ENCODE results near the gene PAQR8. TPM values are rescaled to one million over a fixed set of nuclear protein-coding genes. Genes with fewer than 3 reads are reported as not detected.

PAQR8 gene
- total RNA-seq, 1 experiment from 2014 or later = 3.6 TPM

- Histone ChIP-seq H3K36me3 (ENCODE audit: control insufficient read depth, insufficient read depth, low read length) (no peaks in the 10 kb centered on the region), H3K27me3 (ENCODE audit: control insufficient read depth, insufficient read depth, low read length) (no peaks in the 10 kb centered on the region), H3K4me3 (ENCODE audit: low read depth in 2 of 2, low read length in 2 of 2) (no peak overlapping the region), H3K27ac (ENCODE audit: low read length) (no peak overlapping the region), H3K9me3 (ENCODE audit: control insufficient read depth, insufficient read depth, low read depth, low read length) (no peaks in the 10 kb centered on the region), H3K4me1 (ENCODE audit: control insufficient read depth, insufficient read depth, low read length) (peaks cover 6% of the 10 kb centered on the region; the same call in 1 of the 2 replicates)
- ATAC-seq = no peak
- in situ Hi-C loops (cut with HindIII; ENCODE audit: low pct_unique_long_range_greater_than_20kb, low sequenced_read_pairs) = no loop called here
- ChIA-PET CTCF (no interaction called here), POLR2A (no interaction called here)
- BruUV-seq (replicated peaks) = no TSS peak
- intact Hi-C loops (cut with micrococcal nuclease; ENCODE audit: unreplicated experiment) = no loop called here
- no peak for TF ChIP-seq CTCF (IDR thresholded peaks at IDR 0.05)
- no peak for TF ChIP-seq POLR2AphosphoS5 (IDR thresholded peaks at IDR 0.05; ENCODE audit: low read depth, low read length)
- DNase-seq (ENCODE audit: low read depth, low spot score) = no peak
These were observed 24.9 kb upstream of the PAQR8 start for GRCh38 chr6:52336919-52337561.

GRCh38 chr6:52337633-52338290 is 24.2 kb upstream of the PAQR8 start:
- TF ChIP-seq SIN3A (IDR thresholded peaks at IDR 0.05; ENCODE audit: borderline replicate concordance, insufficient read depth, low read depth, low read length) (no peak), REST (IDR thresholded peaks at IDR 0.05; ENCODE audit: insufficient read depth in 1 of 2, low read depth in 2 of 2, low read length in 1 of 2) (no peak), TCF7L2 (IDR thresholded peaks at IDR 0.05; ENCODE audit: low read depth, low read length) (no peak), POLR2AphosphoS5 (IDR thresholded peaks at IDR 0.05; ENCODE audit: low read depth, low read length) (no peak)
- no peak overlapping the region for H3K27ac ChIP-seq (ENCODE audit: low read length)
- intact Hi-C loops (cut with micrococcal nuclease; ENCODE audit: unreplicated experiment) (no loop called here), in situ Hi-C loops (cut with HindIII; ENCODE audit: low pct_unique_long_range_greater_than_20kb, low sequenced_read_pairs) (no loop called here)
- peaks cover 6% of the 10 kb centered on the region; the same call in 1 of the 2 replicates for H3K4me1 ChIP-seq (ENCODE audit: control insufficient read depth, insufficient read depth, low read length)
- no peaks in the 10 kb centered on the region for H3K36me3 ChIP-seq (ENCODE audit: control insufficient read depth, insufficient read depth, low read length)
- ChIA-PET POLR2A (no interaction called here), CTCF (no interaction called here)
- no TSS peak for BruUV-seq (replicated peaks)
- no peak overlapping the region for H3K4me3 ChIP-seq (ENCODE audit: low read depth in 2 of 2, low read length in 2 of 2)
- no peaks in the 10 kb centered on the region for H3K9me3 ChIP-seq (ENCODE audit: control insufficient read depth, insufficient read depth, low read depth, low read length)
- H3K27me3 ChIP-seq (ENCODE audit: control insufficient read depth, insufficient read depth, low read length) = no peaks in the 10 kb centered on the region
- no peak for DNase-seq (ENCODE audit: low read depth, low spot score)
- ATAC-seq = no peak

- no TSS peak for BruUV-seq (replicated peaks)
- intact Hi-C loops (cut with micrococcal nuclease; ENCODE audit: unreplicated experiment) = no loop called here
- in situ Hi-C loops (cut with HindIII; ENCODE audit: low pct_unique_long_range_greater_than_20kb, low sequenced_read_pairs) = no loop called here
- ATAC-seq = no peak
- CTCF ChIA-PET = no interaction called here
- POLR2A ChIA-PET = no interaction called here
- H3K36me3 ChIP-seq (ENCODE audit: control insufficient read depth, insufficient read depth, low read length) = no peaks in the 10 kb centered on the region
- H3K27me3 ChIP-seq (ENCODE audit: control insufficient read depth, insufficient read depth, low read length) = no peaks in the 10 kb centered on the region
- no peak overlapping the region for H3K27ac ChIP-seq (ENCODE audit: low read length)
- H3K4me1 ChIP-seq (ENCODE audit: control insufficient read depth, insufficient read depth, low read length) = peaks cover 6% of the 10 kb centered on the region; the same call in 1 of the 2 replicates
- no peak for DNase-seq (ENCODE audit: low read depth, low spot score)
- H3K4me3 ChIP-seq (ENCODE audit: low read depth in 2 of 2, low read length in 2 of 2) = no peak overlapping the region
- no peaks in the 10 kb centered on the region for H3K9me3 ChIP-seq (ENCODE audit: control insufficient read depth, insufficient read depth, low read depth, low read length)
- TF ChIP-seq REST (IDR thresholded peaks at IDR 0.05; ENCODE audit: insufficient read depth in 1 of 2, low read depth in 2 of 2, low read length in 1 of 2) (no peak), TCF7L2 (IDR thresholded peaks at IDR 0.05; ENCODE audit: low read depth, low read length) (no peak), CTCF (IDR thresholded peaks at IDR 0.05) (no peak), SIN3A (IDR thresholded peaks at IDR 0.05; ENCODE audit: borderline replicate concordance, insufficient read depth, low read depth, low read length) (no peak), POLR2AphosphoS5 (IDR thresholded peaks at IDR 0.05; ENCODE audit: low read depth, low read length) (no peak)
These were observed 21.4 kb upstream of the PAQR8 start for GRCh38 chr6:52340603-52340880.

Measured in Panc1 (cell line).